GM23338 (cell line): Measurements from ENCODE around the gene STPG4. TPM values are rescaled to one million over a fixed set of nuclear protein-coding genes. Genes with fewer than 3 reads are reported as not detected.

Experiments used
- ATAC-seq: fragments of 200-7000 bp; cut with Tn5 transposase; 3 replicates; pipeline ENCODE4 v1.9.1; 2020
- DNase-seq: peaks from one replicate; pipeline ENCODE4 v3.0.0-alpha.2; 2015; ENCODE audit warnings: low spot score
- H2AFZ ChIP-seq: fragments of 200-600 bp; sonication (generic); 2 replicates; pipeline ENCODE4 v1.8.0; 2016; ENCODE audit warnings: antibody characterized with exemption, mild to moderate bottlenecking, moderate library complexity
- H3F3A ChIP-seq: fragments of 200-600 bp; sonication (generic); replicated peaks from 2 replicates; pipeline ENCODE4 v1.8.0; 2017; ENCODE audit warnings: antibody characterized with exemption, mixed run types, low read depth
- H3K27ac ChIP-seq: fragments of 200-600 bp; sonication (generic); 2 replicates; pipeline ENCODE4 v1.6.1; 2016; ENCODE audit warnings: low read depth
- H3K27me3 ChIP-seq: fragments of 200-600 bp; sonication (generic); 2 replicates; pipeline ENCODE4 v1.8.0; 2016; ENCODE audit warnings: mild to moderate bottlenecking, mixed run types, moderate library complexity; ENCODE audit not compliant: insufficient read depth
- H3K36me3 ChIP-seq: fragments of 200-600 bp; sonication (generic); 2 replicates; pipeline ENCODE4 v1.8.0; 2016; ENCODE audit warnings: mild to moderate bottlenecking; ENCODE audit not compliant: insufficient read depth
- H3K4me1 ChIP-seq: fragments of 200-600 bp; sonication (generic); 2 replicates; pipeline ENCODE4 v1.8.0; 2016; ENCODE audit warnings: mild to moderate bottlenecking, moderate library complexity; ENCODE audit not compliant: insufficient read depth
- H3K4me2 ChIP-seq: fragments of 200-600 bp; sonication (generic); 2 replicates; pipeline ENCODE4 v1.7.1; 2017; ENCODE audit warnings: mixed run types
- H3K4me3 ChIP-seq: fragments of 200-600 bp; sonication (generic); 2 replicates; pipeline ENCODE4 v1.6.1; 2016; ENCODE audit warnings: mixed run types
- H3K79me2 ChIP-seq: fragments of 200-600 bp; sonication (generic); replicated peaks from 2 replicates; pipeline ENCODE4 v1.8.0; 2017; ENCODE audit warnings: mild to moderate bottlenecking; ENCODE audit not compliant: insufficient read depth
- H3K9me2 ChIP-seq: fragments of 200-600 bp; sonication (generic); 2 replicates; pipeline ENCODE4 v1.8.0; 2017; ENCODE audit not compliant: insufficient read depth
- H4K20me1 ChIP-seq: fragments of 200-600 bp; sonication (generic); replicated peaks from 2 replicates; pipeline ENCODE4 v1.8.0; 2017; ENCODE audit warnings: mild to moderate bottlenecking; ENCODE audit not compliant: insufficient read depth
- H3K27ac Mint-ChIP-seq: 2 replicates; pipeline ENCODE4 v1.8.0; 2020; ENCODE audit warnings: inconsistent platforms, mild to moderate bottlenecking, moderate library complexity, mixed read lengths
- H3K27me3 Mint-ChIP-seq: 3 replicates; pipeline ENCODE4 v1.8.0; 2022; ENCODE audit warnings: low read depth, mild to moderate bottlenecking, moderate library complexity, mixed read lengths, inconsistent platforms; ENCODE audit not compliant: insufficient read depth, poor library complexity
- H3K36me3 Mint-ChIP-seq: 3 replicates; pipeline ENCODE4 v1.8.0; 2021; ENCODE audit warnings: low read depth, mild to moderate bottlenecking, inconsistent platforms, moderate library complexity, mixed read lengths
- H3K4me1 Mint-ChIP-seq: 3 replicates; pipeline ENCODE4 v1.8.0; 2020; ENCODE audit warnings: mild to moderate bottlenecking, inconsistent platforms, mixed read lengths
- H3K4me3 Mint-ChIP-seq: 3 replicates; pipeline ENCODE4 v1.8.0; 2021; ENCODE audit warnings: moderate library complexity, mild to moderate bottlenecking, inconsistent platforms, mixed read lengths
- H3K9me3 Mint-ChIP-seq: 3 replicates; pipeline ENCODE4 v1.8.0; 2020; ENCODE audit warnings: moderate library complexity, mild to moderate bottlenecking, inconsistent platforms, mixed read lengths
- CREB1 ChIP-seq: fragments of 250-450 bp; sonication (Bioruptor Pico); IDR thresholded peaks from 2 replicates; pipeline ENCODE4 v1.5.0; 2020; ENCODE audit warnings: low read depth, mild to moderate bottlenecking, moderate library complexity
- CTCF ChIP-seq, 2 experiments: fragments of 200-600 bp in 1 of 2; sonication (generic) in 1 of 2; conservative IDR thresholded peaks; 2 replicates each; pipeline versions ENCODE4 v1.5.1 to v1.6.1; 2016 to 2017; ENCODE audit warnings: antibody characterized with exemption in 2 of 2, low read depth in 2 of 2, mild to moderate bottlenecking in 2 of 2, moderate library complexity in 1 of 2
- ETS1 ChIP-seq: IDR thresholded peaks from 2 replicates; pipeline ENCODE4 v1.6.1; 2016; ENCODE audit warnings: antibody characterized with exemption
- EZH2 ChIP-seq: fragments of 200-600 bp; sonication (generic); IDR thresholded peaks from one replicate; pipeline ENCODE4 v1.8.0; 2017; ENCODE audit warnings: antibody characterized with exemption, mild to moderate bottlenecking, low read depth; ENCODE audit not compliant: unreplicated experiment
- EZH2phosphoT487 ChIP-seq: fragments of 200-600 bp; sonication (generic); IDR thresholded peaks from one replicate; pipeline ENCODE4 v1.8.1; 2018; ENCODE audit warnings: antibody characterized with exemption; ENCODE audit not compliant: unreplicated experiment
- JUNB ChIP-seq: IDR thresholded peaks from one replicate; pipeline ENCODE4 v1.6.1; 2016; ENCODE audit warnings: antibody characterized with exemption; ENCODE audit not compliant: unreplicated experiment
- NANOG ChIP-seq: IDR thresholded peaks from 2 replicates; pipeline ENCODE4 v1.6.1; 2016; ENCODE audit warnings: antibody characterized with exemption, borderline replicate concordance
- ZNF331 ChIP-seq: fragments of 250-450 bp; sonication (Bioruptor Pico); IDR thresholded peaks from 2 replicates; pipeline ENCODE4 v1.5.0; 2020; ENCODE audit warnings: low read depth, mild to moderate bottlenecking, moderate library complexity
- ZNF462 ChIP-seq: fragments of 250-450 bp; sonication (Bioruptor Pico); IDR thresholded peaks from 2 replicates; pipeline ENCODE4 v1.5.0; 2020; ENCODE audit warnings: mild to moderate bottlenecking, moderate library complexity
- polyA plus RNA-seq: library from polyadenylated mRNA; unstranded; fragments of >200 nt; fragmentation: Nextera tagmentation; extraction: Ambion mirVana; gene quantifications from 2 replicates; pipeline ENCODE4 v1.2.1, GENCODE V29; 2016
- total RNA-seq: library from RNA; depleted of rRNA; stranded (reverse); fragments of >200 nt; shearing (Covaris generic); gene quantifications from 2 replicates; pipeline ENCODE4 v1.2.3, GENCODE V29; 2014

The STPG4 gene
- total and polyA plus RNA-seq, 2 experiments from 2014 or later = 0.28 TPM; not detected in 1

GRCh38 chr2:47159627-47160026 lies 4.5 kb upstream of the STPG4 start:
- no peak overlapping the region for H3K27ac Mint-ChIP-seq
- TF ChIP-seq ETS1 (no peak), ZNF462 (no peak), EZH2 (no peak), EZH2phosphoT487 (no peak), ZNF331 (no peak), JUNB (no peak), NANOG (no peak), CTCF (conservative IDR thresholded peaks at IDR 0.05; ENCODE audit: low read depth in 2 of 2) (no peak), CREB1 (CRISPR knock-in tag) (no peak)
- Histone ChIP-seq H4K20me1 (peaks cover 28% of the 10 kb centered on the region), H3K27me3 (no peaks in the 10 kb centered on the region), H3K36me3 (peaks cover 37% of the 10 kb centered on the region), H3K4me1 (no peaks in the 10 kb centered on the region), H3K4me3 (no peak overlapping the region), H2AFZ (no peak overlapping the region), H3K4me2 (no peak overlapping the region), H3K9me2 (no peaks in the 10 kb centered on the region), H3K27ac (no peak overlapping the region), H3F3A (peaks cover 15% of the 10 kb centered on the region), H3K79me2 (peaks cover 29% of the 10 kb centered on the region)
- H3K4me1 Mint-ChIP-seq = no peaks in the 10 kb centered on the region; the same call in 2 of the 3 replicates
- peaks cover 59% of the 10 kb centered on the region for H3K36me3 Mint-ChIP-seq
- DNase-seq (no peak), ATAC-seq (no peak)
- no peaks in the 10 kb centered on the region for H3K9me3 Mint-ChIP-seq
- peaks cover 7% of the 10 kb centered on the region for H3K27me3 Mint-ChIP-seq
- no peak overlapping the region for H3K4me3 Mint-ChIP-seq
